Germinal center (tissue), 1 donor: ENCODE results near the gene CASZ1.

Experiments
- DNase-seq: peaks from one replicate; pipeline ENCODE4 v3.0.0; 2012; ENCODE audit warnings: mixed read lengths, low spot score

The CASZ1 gene

DNA sequence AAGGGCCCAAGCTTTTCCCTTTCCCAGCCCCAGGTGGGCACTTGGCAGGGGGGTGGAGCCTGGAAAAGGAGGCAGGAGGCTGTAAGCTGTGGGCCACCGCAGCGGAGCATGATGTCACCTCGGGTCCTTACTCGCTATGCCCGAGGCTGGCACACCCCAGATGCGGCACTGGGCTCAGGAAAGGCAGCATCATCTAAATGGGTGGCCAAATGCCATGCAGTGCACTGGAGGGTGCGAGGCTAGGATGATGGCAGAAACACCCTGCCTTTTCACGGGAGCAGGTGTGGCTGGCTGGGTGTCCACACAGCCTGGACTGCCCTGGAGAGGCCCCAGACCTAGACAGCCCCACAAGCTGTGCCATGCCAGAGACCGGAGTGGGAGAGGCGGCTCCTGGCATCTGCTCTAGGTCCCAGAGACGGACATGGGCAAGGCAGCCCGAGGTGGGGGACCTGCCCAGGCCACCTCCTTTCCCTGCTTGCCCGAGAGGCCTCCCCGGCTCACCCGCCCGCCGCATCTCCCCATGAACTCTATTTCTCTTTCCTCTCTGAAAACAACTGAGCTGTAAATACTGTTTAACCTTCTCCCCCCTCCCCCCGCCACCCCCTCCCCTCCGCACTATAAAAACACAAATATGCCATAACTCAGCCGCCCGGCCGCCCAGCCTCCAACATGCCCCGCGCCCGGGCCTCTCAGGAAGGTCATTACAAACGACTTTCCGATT lies 124.7 kb downstream of the CASZ1 start:
- DNase-seq: no peak

DNA sequence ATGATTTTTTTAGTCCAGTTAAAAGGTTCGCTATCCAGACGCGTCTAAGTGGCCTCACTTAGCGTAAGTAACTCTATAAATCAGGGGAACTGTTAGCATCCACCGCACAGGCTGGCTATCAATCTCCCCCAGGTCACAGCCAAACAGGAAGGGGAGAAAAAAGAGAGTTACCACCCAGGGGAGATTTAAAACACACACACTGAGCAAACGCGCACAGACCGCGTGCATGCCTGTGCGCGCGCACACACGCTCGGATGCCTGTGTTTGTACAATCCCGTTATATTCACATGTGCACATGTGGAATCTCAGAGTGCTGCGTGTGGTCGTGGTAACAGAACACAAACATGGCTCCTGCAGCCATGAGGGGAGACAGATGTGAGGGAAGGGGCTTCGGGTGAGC lies 125.4 kb downstream of the CASZ1 start:
- no peak for DNase-seq

DNA sequence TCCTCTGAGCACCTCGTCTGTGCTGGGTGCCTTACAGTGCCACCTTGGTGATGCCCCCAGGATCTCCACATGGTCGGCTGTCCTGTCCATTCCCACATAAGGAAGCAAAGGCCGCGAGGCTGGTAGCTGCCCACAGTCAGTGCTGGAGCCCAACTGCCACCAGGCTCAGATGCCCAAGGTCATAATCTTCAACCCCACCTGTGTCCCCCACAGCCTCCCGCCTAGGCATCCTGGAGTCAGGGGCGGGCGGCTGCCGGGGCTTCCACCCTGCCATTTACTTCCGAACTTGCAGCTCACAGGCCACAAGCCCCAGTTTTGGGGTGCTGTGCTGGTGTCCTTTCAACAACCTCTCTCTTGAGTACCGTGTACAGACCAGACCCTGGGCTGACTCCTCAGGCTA lies 126.3 kb downstream of the CASZ1 start:
- no peak for DNase-seq

DNA sequence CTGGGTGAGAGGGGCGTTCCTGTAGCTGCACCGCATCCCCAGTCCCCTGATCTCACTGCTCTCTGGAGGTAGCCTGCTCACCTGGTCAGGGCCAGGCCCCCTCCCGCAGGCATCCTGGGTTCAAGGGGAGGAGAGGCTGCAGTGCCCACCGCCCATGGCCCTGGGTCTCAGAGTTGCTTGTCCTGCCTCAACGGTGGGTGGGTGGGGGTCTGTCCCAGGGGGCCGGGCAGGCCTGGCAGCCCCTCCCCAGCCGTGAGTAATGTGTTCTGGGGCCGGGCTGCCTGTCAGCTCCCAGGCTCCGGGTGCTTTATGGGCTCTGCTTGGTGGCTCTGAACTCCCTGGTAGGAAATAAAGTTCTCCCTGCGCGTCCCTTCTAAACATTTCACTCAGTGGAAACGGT lies 126.9 kb downstream of the CASZ1 start:
- no peak for DNase-seq

DNA sequence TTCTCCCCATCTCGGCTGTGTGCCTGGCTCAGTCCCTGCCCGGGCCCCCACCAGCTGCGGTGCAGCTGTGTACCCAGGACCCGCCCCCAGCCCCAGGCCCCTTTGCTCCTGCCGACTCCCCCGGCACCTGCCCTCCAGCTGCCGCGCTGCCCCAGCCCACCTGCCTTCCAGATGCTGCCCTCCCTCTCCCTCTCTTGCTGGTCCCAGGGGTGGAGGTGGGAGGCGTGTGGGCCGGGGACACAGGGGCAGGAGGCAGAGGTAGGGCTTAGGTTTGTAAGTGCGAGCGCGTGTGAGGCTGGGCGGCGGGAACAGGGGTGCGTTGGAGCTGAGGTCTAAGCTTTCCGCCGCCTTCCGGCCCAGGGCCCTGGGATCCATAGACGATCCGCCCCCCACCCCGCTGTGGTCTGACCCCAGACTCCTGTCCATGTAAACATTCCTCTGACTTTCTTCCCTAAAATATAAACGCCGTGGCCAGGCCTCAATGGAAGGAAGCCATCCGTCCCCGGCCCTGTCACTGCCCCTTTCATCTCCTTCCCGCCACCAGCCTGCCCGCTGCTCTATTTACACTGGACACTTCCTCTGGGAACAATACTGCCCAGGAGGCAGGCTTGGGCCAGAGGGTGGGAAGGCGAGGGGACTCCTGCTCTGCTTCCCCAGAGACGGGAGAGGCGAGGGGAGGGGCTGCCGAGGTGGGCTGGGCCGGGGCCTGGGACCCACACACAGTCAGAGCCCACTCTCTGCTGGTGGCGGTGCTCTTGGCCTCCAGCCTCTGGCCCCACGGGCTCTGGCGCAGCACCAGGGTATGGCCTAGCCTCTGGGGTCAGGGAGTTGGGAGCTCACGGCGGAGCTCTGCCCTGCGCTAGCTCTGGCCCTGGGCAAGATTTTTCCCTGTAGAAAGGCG lies 128.3 kb downstream of the CASZ1 start:
- no peak for DNase-seq

DNA sequence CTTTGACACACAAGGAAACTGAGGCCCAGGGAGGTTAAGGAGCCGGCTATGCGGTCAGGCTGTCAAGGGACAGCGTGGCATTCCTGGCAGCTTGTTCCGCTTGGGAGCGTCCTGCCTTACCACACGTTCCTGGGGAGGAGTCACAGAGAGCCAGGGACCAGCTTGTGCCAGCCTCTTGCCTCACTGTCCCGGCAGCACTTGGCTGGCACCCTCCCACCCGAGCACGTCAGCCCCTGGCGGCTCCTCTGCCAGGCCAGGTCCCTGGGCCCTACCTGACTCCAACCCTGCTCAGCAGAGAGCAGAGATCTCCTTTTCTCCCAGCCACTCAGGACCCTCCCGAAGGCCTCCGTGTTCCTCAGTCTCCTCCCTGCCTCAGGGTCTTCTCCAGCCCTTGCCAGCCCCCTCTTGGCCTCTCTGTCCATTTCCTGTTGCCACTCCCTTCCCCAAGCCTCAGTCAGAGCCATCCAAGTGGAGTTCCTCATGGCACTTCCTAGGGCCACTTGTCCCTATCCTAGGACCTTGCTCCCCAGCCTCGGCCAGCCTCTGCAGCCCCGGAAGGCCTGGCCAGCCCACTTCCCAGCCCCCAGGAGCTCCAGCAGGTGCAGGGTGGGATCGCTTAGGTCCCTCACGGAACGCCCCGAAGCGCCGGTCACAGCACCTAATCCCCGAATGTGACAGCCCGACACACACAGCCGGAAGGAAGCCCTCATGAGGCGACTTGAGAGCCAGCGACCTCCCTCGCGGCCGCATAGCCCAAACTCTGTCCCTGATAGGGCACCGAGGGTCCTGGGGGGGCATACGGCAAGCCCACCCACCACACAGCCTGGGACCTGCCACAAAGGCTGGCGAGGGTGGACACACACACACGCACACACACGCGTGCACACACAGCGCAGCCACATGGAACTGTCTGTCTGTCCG lies 130.3 kb downstream of the CASZ1 start:
- DNase-seq: no peak

DNA sequence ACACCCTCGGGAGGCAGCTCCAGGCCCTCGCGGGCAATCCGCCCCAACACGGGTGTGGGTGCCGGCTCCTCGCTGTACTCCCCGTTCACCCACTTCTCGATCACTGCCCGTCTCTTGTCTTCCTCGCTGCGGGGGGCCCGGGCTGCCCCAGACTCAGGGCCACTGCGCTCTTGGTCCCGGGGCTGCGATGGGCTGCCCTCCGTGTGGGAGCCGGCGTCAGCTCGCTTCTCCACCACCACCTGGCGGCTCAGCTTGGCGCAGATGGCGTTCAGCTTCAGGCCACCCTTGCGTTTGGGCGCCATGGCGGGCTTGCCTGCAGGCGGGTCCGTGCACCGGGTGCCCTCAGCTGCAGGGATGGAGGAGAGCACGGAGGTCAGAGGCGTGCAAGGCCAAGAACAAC lies 131.2 kb downstream of the CASZ1 start:
- DNase-seq: no peak

DNA sequence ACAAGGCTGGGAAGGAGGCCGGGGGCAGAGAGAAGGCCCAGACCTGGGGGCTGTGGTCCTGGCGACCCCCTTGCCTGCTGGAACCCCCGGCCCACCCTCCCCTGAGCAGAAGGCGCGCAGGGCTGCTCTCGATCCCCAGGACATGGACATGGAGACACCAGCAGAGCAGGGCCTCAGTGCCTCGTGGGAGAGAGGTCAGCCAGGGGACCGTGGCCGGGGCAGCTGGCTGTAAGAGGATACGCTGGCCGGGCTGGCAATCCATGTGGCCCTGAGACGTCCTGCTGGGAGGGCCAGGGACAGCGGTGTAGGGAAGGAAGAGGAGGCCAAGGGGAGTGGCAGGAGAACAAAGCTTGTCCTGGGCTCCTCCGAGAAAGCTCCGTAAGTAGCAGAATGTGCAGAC lies 132.2 kb downstream of the CASZ1 start:
- DNase-seq: no peak

DNA sequence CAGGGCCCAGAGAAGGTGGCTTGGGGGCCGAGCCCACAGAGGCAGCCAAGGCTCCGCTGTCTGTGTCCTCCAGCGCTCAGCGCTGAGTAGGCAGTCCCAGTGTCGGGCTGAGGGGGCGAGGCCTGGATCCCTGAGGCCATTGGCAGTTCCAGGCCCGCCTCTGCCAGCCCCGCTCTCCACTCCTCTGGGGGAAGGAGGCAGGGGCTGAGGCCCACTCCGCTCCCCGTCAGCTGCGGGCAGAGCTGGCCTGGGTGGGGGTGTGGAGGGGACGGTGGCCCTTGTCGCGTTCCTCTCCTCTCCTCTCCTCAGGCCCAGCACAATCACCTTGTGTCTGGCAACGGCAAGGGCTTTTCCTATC lies 132.8 kb downstream of the CASZ1 start:
- no peak for DNase-seq

DNA sequence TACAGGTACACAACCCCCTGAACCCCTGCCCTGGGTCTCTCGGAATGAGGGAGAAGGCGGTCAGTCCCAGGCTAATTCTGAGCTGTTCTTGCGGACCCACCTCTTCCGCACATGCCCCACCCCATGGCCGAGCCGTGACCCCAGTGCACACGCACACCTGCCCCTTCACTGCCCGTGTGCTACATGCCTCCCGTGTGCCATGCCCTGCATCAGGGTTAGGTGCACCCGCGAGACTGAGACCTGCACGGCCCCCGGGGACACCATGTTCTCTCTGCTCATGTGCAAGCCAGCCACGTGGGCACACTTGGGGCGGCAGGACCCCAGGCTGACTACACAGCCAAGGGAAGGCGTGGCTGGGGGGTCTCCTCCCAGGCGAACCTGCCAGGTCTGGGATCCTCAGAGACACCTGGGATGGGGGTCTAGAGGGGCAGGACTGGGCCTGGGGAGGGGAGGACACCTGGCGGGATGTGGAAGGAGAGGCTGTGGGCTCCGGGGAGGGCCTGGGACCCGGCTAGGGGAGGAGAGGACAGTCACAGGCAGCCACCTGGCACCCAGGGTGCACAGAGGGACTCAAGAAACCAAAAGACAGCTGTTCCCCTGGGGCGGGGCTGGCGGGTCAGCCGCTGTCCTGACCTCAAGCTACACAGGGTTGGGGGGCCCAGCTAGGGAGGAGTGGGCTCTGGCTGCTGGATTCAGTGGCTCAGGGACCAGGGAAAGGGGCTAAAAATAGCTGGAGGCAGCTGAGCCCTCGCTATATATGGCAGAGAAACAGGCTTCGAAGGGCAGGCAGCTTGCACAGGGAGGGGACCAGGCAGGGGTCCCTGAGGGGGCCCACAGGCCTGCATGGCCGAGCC lies 133.4 kb downstream of the CASZ1 start:
- DNase-seq: no peak

DNA sequence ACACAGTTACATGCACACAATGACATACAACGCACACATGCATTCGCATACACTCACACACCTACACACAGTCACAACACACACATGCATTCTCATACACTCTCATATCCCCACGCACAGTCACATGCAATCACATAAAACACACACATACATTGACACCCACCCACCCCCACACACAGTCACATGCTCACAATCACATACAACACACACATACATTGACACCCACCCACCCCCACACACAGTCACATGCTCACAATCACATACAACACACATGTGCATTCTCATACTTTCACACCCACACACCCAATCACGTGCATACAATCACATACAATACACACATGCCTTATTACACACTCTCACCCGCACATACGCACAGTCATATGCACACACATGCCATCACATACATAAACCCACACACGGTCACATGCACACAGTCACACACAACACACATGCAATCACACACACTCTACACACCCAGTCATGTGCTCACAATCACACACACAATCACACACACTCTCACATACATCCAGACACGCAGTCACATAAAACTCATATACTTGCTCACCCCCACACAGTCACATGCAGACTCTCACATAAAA lies 134.3 kb downstream of the CASZ1 start:
- no peak for DNase-seq

DNA sequence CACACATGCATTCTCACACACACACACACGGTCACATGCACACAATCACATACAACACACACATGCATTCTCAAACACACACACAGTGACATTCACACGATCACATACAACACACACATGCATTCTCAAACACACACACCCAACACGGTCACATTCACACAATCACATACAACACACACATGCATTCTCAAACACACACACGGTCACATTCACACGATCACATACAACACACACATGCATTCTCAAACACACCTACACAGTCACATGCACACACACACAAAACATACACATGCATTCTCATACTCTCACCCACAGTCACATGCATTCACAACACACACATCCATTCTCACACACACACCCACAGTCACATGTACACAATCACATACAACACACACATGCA lies 135.0 kb downstream of the CASZ1 start:
- no peak for DNase-seq

DNA sequence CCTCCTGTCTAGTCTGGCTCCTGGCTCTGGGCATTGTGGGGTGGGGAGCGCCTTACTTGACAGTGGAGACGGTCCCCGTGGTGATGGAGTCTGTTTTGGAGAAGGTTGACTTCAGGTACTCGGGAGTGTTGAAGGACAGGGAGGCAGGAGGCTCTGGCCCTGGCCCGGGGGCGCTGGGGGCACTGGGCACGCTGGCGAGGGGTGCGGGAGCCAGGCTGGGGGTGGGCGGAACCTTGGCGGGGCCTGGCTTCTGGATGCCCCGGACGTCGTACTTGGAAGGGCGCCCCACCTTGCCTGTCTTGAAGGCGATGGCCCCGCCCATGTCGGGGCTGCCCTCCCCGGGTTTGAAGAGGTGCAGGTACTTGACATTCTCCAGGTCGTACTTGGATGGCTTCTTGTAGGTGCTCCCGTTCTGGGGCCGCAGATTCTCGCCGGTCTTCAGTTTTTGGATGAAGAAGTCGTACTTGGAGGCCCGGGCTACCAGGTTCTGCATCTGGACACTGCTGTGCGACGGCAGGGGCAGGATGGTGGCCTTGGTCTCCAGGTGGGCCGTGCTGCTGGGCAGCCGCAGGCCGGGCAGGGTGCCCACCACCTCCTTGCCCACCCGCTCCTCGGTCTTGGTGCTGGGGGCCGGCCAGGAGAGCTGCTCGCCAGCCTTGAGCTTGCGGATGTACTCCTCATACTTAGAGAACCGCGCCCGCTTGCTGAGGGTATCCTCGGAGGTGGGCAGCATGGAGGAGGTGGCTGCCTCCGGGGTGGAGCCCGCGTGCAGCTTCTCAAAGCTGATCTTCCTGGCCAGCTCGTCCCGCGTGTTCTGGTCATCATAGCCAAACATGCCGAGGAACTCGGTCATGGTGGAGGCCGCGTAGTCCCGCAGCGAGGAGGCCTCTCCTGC lies 136.6 kb downstream of the CASZ1 start:
- no peak for DNase-seq

DNA sequence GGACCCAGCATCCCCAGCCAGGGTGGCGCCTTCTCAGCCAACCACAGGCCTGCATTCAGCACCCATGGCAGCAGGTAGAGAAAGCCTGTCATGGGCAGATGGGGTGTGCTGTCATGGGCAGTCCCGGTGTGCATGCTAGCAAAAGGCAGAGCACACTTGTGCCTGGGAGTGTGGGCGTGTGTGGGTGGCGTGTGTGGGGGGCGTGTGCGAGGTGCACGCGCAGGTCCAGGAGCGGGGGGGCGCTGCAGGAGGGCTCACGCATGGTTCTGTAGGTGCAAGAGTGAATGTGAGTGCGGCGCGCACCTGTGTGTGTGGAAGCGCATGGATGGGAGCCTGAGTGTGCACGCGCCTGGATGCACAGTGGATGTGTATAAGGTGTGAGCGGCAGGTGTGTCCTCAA lies 137.2 kb downstream of the CASZ1 start:
- DNase-seq: no peak

DNA sequence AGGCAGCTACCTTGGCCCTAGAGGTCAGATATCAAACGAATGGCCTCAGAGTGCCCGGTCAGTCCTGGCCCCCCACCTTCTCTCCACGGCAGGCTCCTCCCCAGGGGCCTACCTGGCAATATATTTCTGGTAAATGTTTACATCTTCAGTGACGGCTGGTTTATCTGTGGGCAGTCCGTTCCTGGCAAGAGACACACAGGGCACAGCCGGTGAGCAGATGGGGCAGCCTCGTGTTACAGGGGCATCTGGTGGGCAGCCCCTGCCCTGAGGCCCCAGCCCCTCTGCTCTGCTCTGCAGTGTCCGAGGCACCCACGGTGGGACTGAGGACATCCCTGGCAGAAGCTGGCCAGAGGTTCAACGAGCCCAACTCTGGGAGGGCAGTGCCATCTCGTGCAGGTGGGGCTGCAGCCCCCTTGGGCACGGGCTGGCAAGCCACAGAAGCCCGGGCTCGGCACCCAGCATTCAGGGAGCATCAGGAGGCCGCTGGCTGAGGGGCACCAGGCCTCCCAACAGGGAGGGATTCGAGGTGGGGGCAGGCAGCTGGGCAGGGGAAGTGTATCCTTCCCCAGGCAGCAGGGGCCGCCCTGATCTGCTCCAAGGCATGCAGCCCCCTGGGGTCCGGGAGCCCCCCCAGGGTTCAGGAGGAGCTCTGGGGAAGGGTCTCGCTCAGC lies 137.9 kb downstream of the CASZ1 start:
- DNase-seq: no peak

DNA sequence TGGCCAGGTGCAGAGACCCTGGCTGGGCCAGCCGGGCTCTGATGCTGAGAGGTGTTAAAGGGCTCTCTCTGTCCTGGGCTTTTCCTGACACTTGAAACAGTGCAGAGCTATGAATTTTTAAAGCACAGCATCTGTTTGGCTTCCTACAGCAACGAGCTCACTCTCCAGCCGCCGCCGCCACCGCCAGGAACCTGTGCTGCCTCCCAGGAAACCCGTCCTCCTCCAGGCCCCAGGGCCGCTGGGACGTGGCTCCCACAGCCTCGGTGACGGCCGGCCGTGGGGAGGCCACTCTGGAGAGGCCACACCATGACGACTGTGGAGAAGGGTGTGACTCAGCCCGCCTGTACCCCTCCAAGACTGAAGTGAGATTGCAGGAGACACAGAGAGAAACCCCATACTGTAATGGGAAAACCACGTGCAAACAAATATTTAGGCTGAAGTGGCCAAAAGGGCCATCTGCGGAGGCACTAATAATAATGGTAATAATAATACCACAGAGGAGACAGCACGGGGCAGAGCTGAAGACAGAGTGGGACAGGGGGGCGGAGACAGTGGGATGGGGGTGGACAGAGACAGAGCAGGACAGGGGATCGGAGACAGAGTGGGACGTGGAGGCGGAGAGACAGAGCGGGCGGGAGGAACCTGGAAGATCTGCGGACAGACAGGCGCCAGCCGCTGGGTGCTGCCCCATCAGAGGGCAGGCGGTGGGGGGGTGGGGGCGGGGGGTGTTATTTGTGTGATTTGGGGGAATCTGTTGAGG lies 139.2 kb downstream of the CASZ1 start:
- no peak for DNase-seq

DNA sequence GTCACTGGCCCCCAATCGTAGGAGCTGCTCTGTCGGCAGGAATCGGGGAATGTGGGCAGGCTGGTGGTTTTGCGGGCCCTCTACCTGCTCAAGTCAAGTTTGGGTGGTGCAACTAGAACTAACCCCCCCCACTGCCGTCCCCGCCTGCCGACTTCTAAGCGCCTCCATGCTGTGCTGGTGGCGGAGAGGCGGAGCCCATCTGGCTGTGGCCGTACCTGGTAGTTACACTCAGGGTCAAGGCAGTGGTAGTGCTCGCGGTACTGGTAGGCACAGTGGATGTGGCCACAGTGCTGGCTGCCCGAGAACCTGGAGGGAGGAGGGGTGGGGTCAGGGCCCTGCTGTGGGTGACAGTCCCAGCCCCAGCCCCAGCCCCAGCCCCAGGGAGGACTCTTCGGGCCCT lies 140.0 kb downstream of the CASZ1 start:
- no peak for DNase-seq

DNA sequence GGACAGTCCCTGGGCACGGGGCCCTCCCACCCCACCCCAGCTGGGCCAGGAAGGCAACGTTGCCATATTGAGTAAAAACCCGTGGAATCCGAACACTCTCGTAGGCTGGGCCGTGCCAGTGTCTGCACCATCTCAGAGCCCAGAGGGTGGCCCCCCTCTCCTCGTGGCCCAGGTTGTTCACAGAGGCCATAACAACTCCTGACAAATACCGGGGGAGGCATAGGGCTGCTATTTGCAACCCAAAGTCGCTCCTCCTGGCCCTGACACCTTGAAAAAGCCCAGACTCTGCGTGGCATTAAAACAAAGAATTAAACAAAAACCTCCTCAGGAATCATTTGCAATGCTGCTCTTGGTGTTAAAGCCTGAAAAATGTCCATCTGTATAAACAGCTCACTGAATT lies 141.4 kb downstream of the CASZ1 start:
- DNase-seq: no peak
